WTC11 (cell line): ENCODE measurements around the gene EYA2. TPM values are rescaled to one million over a fixed set of nuclear protein-coding genes. Genes with fewer than 3 reads are reported as not detected.

Experiments used
- ATAC-seq: fragments of 200-7000 bp; cut with Tn5 transposase; 2 replicates; pipeline ENCODE4 v1.10.0; 2021; ENCODE audit warnings: mild to moderate bottlenecking, moderate library complexity
- CTCF ChIA-PET: fragments of 300-600 bp; sonication (Branson Sonifier 250); formaldehyde crosslinking; loops from one replicate; lab custom pipeline; 2021; ENCODE audit warnings: antibody characterized with exemption; lab: Charles Lee
- POLR2A ChIA-PET: fragments of 350-600 bp; sonication (Branson Sonifier 250); formaldehyde crosslinking; loops from one replicate; lab custom pipeline; 2021; ENCODE audit warnings: antibody characterized with exemption; lab: Charles Lee
- DNase-seq: peaks from one replicate; pipeline ENCODE4 v3.0.0; 2021; ENCODE audit warnings: low spot score
- H3K27ac Mint-ChIP-seq: 2 replicates; pipeline ENCODE4 v1.8.0; 2021; ENCODE audit warnings: mixed read lengths
- H3K27me3 Mint-ChIP-seq: 2 replicates; pipeline ENCODE4 v1.8.0; 2021; ENCODE audit warnings: low read depth, mild to moderate bottlenecking, moderate library complexity, mixed read lengths
- H3K36me3 Mint-ChIP-seq: 2 replicates; pipeline ENCODE4 v1.8.0; 2021; ENCODE audit warnings: mixed read lengths
- H3K4me1 Mint-ChIP-seq: 2 replicates; pipeline ENCODE4 v1.8.0; 2022; ENCODE audit warnings: mixed read lengths
- H3K4me3 Mint-ChIP-seq: 2 replicates; pipeline ENCODE4 v1.8.0; 2021; ENCODE audit warnings: mild to moderate bottlenecking, moderate library complexity, mixed read lengths
- H3K9me3 Mint-ChIP-seq: 2 replicates; pipeline ENCODE4 v1.8.0; 2021; ENCODE audit warnings: mixed read lengths
- ATF1 ChIP-seq: sonication (generic); formaldehyde crosslinking; IDR thresholded peaks from 2 replicates; pipeline ENCODE4 v1.8.1; 2023; ENCODE audit warnings: mild to moderate bottlenecking, moderate library complexity, missing genetic modification reagents
- ATF6 ChIP-seq: sonication (generic); formaldehyde crosslinking; IDR thresholded peaks from 2 replicates; pipeline ENCODE4 v1.8.1; 2023; ENCODE audit warnings: mild to moderate bottlenecking, missing genetic modification reagents
- CBFB ChIP-seq: sonication (generic); formaldehyde crosslinking; IDR thresholded peaks from 2 replicates; pipeline ENCODE4 v1.8.1; 2022; ENCODE audit warnings: mild to moderate bottlenecking, low read depth, missing genetic modification reagents
- CREM ChIP-seq: sonication (generic); formaldehyde crosslinking; IDR thresholded peaks from 2 replicates; pipeline ENCODE4 v1.8.1; 2022; ENCODE audit warnings: mild to moderate bottlenecking, missing genetic modification reagents, moderate library complexity
- ESRRA ChIP-seq: sonication (generic); formaldehyde crosslinking; IDR thresholded peaks from 2 replicates; pipeline ENCODE4 v1.8.1; 2022; ENCODE audit warnings: mild to moderate bottlenecking, missing genetic modification reagents, borderline replicate concordance
- HMGXB4 ChIP-seq: sonication (generic); formaldehyde crosslinking; IDR thresholded peaks from 2 replicates; pipeline ENCODE4 v1.8.1; 2023; ENCODE audit warnings: mild to moderate bottlenecking, moderate library complexity, missing genetic modification reagents
- JAZF1 ChIP-seq: fragments of 250-450 bp; sonication (Bioruptor Pico); IDR thresholded peaks from 2 replicates; pipeline ENCODE4 v1.9.0; 2021; ENCODE audit warnings: moderate library complexity, mild to moderate bottlenecking, inconsistent platforms
- JUN ChIP-seq: sonication (generic); formaldehyde crosslinking; IDR thresholded peaks from 2 replicates; pipeline ENCODE4 v1.8.0; 2023; ENCODE audit warnings: mild to moderate bottlenecking, missing genetic modification reagents
- NFYB ChIP-seq: sonication (generic); formaldehyde crosslinking; conservative IDR thresholded peaks from 2 replicates; pipeline ENCODE4 v1.8.0; 2022; ENCODE audit warnings: low read depth, missing genetic modification reagents
- RORB ChIP-seq: fragments of 250-450 bp; sonication (Bioruptor Pico); IDR thresholded peaks from 2 replicates; pipeline ENCODE4 v1.9.0; 2021; ENCODE audit warnings: mild to moderate bottlenecking
- SMAD4 ChIP-seq: sonication (generic); formaldehyde crosslinking; IDR thresholded peaks from 2 replicates; pipeline ENCODE4 v1.8.0; 2022; ENCODE audit warnings: mild to moderate bottlenecking, missing genetic modification reagents
- ZBTB21 ChIP-seq: sonication (generic); formaldehyde crosslinking; IDR thresholded peaks from 2 replicates; pipeline ENCODE4 v1.8.1; 2023; ENCODE audit warnings: mild to moderate bottlenecking, missing genetic modification reagents, borderline replicate concordance
- ZBTB43 ChIP-seq: sonication (generic); formaldehyde crosslinking; IDR thresholded peaks from 2 replicates; pipeline ENCODE4 v1.8.1; 2023; ENCODE audit warnings: mild to moderate bottlenecking, missing genetic modification reagents
- ZNF263 ChIP-seq: sonication (generic); formaldehyde crosslinking; IDR thresholded peaks from 2 replicates; pipeline ENCODE4 v1.8.1; 2022; ENCODE audit warnings: low read depth, mild to moderate bottlenecking, moderate library complexity, missing genetic modification reagents
- ZNF416 ChIP-seq: fragments of 250-450 bp; sonication (Bioruptor Pico); IDR thresholded peaks from 2 replicates; pipeline ENCODE4 v1.9.0; 2021; ENCODE audit warnings: mild to moderate bottlenecking, inconsistent platforms
- total RNA-seq: library from RNA; stranded (reverse); gene quantifications from 3 replicates; pipeline ENCODE4 v1.2.3, GENCODE V29; 2021
- TF ChIP-seq, protein P1 (sequence below): sonication (generic); formaldehyde crosslinking; IDR thresholded peaks from 2 replicates; pipeline ENCODE4 v1.8.1; 2022; ENCODE audit warnings: missing genetic modification reagents, borderline replicate concordance

EYA2 gene
- total RNA-seq, 1 experiment from 2014 or later, result 1.5 TPM

DNA sequence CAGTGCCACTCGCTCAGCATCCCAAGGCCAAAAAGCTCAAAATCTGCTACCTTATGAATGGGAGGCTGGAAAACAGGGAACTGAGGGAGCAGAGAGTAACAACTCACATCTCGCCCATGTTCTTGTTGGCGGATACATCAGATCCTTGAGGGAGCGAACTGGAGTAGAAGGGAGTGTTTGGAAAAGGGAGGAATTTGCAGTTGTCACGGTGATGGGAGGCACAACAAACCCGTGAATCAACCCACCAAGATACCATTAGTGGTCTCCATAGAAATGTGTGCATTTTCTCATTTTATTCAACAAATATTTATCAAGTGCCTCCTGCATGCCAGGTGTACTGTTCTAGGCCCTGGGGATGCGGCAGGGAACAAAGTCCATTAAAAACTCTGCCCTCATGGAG, 212.1 kb downstream of the EYA2 start:
- ChIA-PET CTCF (no interaction called here), POLR2A (no interaction called here)
- DNase-seq, result no peak
- TF ChIP-seq ATF1 (no peak), NFYB (CRISPR knock-in tag) (no peak), HMGXB4 (no peak), SMAD4 (no peak), ATF6 (no peak), JAZF1 (CRISPR knock-in tag) (no peak), ZNF263 (CRISPR knock-in tag) (no peak), ESRRA (CRISPR knock-in tag) (no peak), JUN (CRISPR knock-in tag) (no peak), ZBTB21 (no peak), CREM (CRISPR knock-in tag) (no peak)
- TF ChIP-seq, protein P1, sequence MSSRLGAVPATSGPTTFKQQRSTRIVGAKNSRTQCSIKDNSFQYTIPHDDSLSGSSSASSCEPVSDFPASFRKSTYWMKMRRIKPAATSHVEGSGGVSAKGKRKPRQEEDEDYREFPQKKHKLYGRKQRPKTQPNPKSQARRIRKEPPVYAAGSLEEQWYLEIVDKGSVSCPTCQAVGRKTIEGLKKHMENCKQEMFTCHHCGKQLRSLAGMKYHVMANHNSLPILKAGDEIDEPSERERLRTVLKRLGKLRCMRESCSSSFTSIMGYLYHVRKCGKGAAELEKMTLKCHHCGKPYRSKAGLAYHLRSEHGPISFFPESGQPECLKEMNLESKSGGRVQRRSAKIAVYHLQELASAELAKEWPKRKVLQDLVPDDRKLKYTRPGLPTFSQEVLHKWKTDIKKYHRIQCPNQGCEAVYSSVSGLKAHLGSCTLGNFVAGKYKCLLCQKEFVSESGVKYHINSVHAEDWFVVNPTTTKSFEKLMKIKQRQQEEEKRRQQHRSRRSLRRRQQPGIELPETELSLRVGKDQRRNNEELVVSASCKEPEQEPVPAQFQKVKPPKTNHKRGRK, result no peak
- H3K4me1 Mint-ChIP-seq, result no peaks in the 10 kb centered on the region
- peaks cover 26% of the 10 kb centered on the region for H3K9me3 Mint-ChIP-seq
- no peak for ATAC-seq
- H3K4me3 Mint-ChIP-seq, result no peak overlapping the region
- H3K27me3 Mint-ChIP-seq, result no peaks in the 10 kb centered on the region
- no peak overlapping the region for H3K27ac Mint-ChIP-seq
- H3K36me3 Mint-ChIP-seq, result peaks cover 6% of the 10 kb centered on the region; the same call in 1 of the 2 replicates

DNA sequence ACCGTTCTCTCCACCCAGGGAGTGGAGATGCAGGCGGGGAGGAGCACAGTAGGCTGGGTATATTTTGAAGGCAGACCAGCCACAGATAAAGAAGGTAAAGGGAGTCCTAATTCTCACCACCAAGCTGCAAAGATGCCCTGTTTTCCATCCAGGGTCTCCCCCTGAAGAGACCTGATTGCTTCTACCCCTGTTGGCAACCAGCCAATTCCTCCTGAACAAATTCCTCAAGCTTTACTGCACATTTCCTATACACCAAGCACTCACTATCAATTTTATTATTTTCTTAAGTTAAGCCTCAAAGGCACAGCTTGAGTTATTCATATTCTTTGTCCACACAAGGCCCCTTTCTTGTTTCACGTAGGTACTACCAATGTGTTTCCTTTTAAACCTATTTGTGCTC, 214.4 kb downstream of the EYA2 start:
- ATAC-seq, result no peak

More for the DNA sequence above, 214.4 kb downstream of the EYA2 start:
- TF ChIP-seq RORB, result no peak
- no peak for TF ChIP-seq ZBTB43 (CRISPR knock-in tag)
- TF ChIP-seq ZNF416 (CRISPR knock-in tag), result no peak
- TF ChIP-seq, protein P1, result no peak
- TF ChIP-seq CBFB (CRISPR knock-in tag), result no peak
- POLR2A ChIA-PET, result no interaction called here
- H3K36me3 Mint-ChIP-seq, result peaks cover 6% of the 10 kb centered on the region; the same call in 1 of the 2 replicates
- no peaks in the 10 kb centered on the region for H3K27me3 Mint-ChIP-seq
- H3K4me1 Mint-ChIP-seq, result 0 out of 2 replicates have a peak, but pooled peaks cover 3% of the 10 kb centered on the region
- CTCF ChIA-PET, result no interaction called here
- no peak overlapping the region for H3K27ac Mint-ChIP-seq
- H3K9me3 Mint-ChIP-seq, result peaks cover 18% of the 10 kb centered on the region
- no peak for DNase-seq
- no peak overlapping the region for H3K4me3 Mint-ChIP-seq
